A673 (cell line): ENCODE data around the gene FBXL4. TPM values are rescaled to one million over a fixed set of nuclear protein-coding genes. Genes with fewer than 3 reads are reported as not detected.
A peak's percentile ranks its signal among the peaks of the same experiment; 100 is the strongest.

Experiments
- BruUV-seq: library from RNA; stranded (reverse); fragments of 400-500 nt; replicated peaks from 2 replicates; lab custom pipeline; 2021; lab: Mats Ljungman, UMichigan
- CTCF ChIA-PET: fragments of 300-600 bp; sonication (Branson Sonifier 250); formaldehyde crosslinking; loops from one replicate; lab custom pipeline; 2022; ENCODE audit warnings: antibody characterized with exemption; lab: Charles Lee
- POLR2A ChIA-PET: fragments of 300-600 bp; sonication (Branson Sonifier 250); formaldehyde crosslinking; loops from one replicate; lab custom pipeline; 2022; ENCODE audit warnings: antibody characterized with exemption; ENCODE audit not compliant: low non-redundant PET; lab: Charles Lee
- DNase-seq: peaks from one replicate; pipeline ENCODE4 v3.0.0-alpha.2; 2015; ENCODE audit warnings: low spot score
- H3K27ac ChIP-seq: fragments of 200-600 bp; sonication (generic); 2 replicates; pipeline ENCODE4 v1.5.1; 2016; ENCODE audit warnings: mixed run types, low read depth, mild to moderate bottlenecking, mixed read lengths, antibody characterized with exemption, low read length; ENCODE audit not compliant: poor library complexity, severe bottlenecking
- H3K27me3 ChIP-seq: fragments of 200-600 bp; sonication (generic); replicated peaks from 2 replicates; pipeline ENCODE4 v1.6.1; 2017; ENCODE audit warnings: mixed run types, low read depth, mild to moderate bottlenecking, mixed read lengths, antibody characterized with exemption, low read length; ENCODE audit not compliant: insufficient read depth, poor library complexity
- H3K36me3 ChIP-seq: fragments of 200-600 bp; sonication (generic); 2 replicates; pipeline ENCODE4 v1.6.1; 2016; ENCODE audit warnings: mixed run types, mild to moderate bottlenecking, mixed read lengths, antibody characterized with exemption, low read length; ENCODE audit not compliant: insufficient read depth, poor library complexity, severe bottlenecking
- H3K4me1 ChIP-seq: fragments of 200-600 bp; sonication (generic); 2 replicates; pipeline ENCODE4 v1.6.1; 2017; ENCODE audit warnings: mixed run types, mild to moderate bottlenecking, mixed read lengths, antibody characterized with exemption, low read length; ENCODE audit not compliant: insufficient read depth, poor library complexity, severe bottlenecking
- H3K4me3 ChIP-seq: fragments of 200-600 bp; sonication (generic); 2 replicates; pipeline ENCODE4 v1.5.1; 2016; ENCODE audit warnings: low read depth, mixed run types, mild to moderate bottlenecking, mixed read lengths, low read length; ENCODE audit not compliant: poor library complexity, severe bottlenecking
- H3K9me3 ChIP-seq: fragments of 200-600 bp; sonication (generic); 2 replicates; pipeline ENCODE4 v1.6.1; 2016; ENCODE audit warnings: mixed run types, low read depth, mild to moderate bottlenecking, mixed read lengths, antibody characterized with exemption, low read length; ENCODE audit not compliant: poor library complexity, severe bottlenecking
- EZH2 ChIP-seq: fragments of 200-600 bp; sonication (generic); IDR thresholded peaks from 2 replicates; pipeline ENCODE4 v1.6.1; 2017; ENCODE audit warnings: borderline replicate concordance, low read depth, mild to moderate bottlenecking, mixed read lengths, antibody characterized with exemption, low read length; ENCODE audit not compliant: poor library complexity, severe bottlenecking
- intact Hi-C: fragments of 100-400 bp; cut with micrococcal nuclease; formaldehyde crosslinking; loops from one replicate; pipeline ENCODE4 v1.10.0; 2022; ENCODE audit not compliant: unreplicated experiment
- total RNA-seq: library from RNA; stranded (reverse); gene quantifications from 2 replicates; pipeline ENCODE4 v1.2.3, GENCODE V29; 2021
- TF ChIP-seq, protein P1 (sequence below): fragments of 300-800, 200-600 bp; sonication (generic); conservative IDR thresholded peaks from 2 replicates; pipeline ENCODE4 v1.5.1; 2017; ENCODE audit warnings: low read depth, mild to moderate bottlenecking, antibody characterized with exemption, low read length, moderate library complexity, mixed read lengths

Gene FBXL4
- total RNA-seq, 1 experiment from 2014 or later, result 13.2 TPM

DNA sequence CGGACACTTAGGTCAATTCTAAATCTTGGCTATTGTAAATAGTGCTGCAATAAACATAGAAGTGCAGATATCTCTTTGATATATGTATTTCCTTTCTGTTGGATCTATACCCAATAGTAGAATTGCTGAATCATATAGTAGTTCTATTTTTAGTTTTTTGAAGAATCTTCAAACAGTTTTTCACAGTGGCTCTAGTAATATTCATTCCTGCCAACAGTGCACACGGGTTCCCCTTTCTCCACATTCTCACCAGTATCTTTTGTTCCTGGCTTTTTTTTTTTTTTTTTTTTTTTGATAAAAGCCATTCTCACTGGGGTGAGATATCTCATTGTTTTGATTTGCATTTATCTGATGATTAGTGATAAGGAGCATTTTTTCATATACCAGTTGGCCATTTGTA, 1.8 kb upstream of the FBXL4 start:
- DNase-seq, result no peak

DNA sequence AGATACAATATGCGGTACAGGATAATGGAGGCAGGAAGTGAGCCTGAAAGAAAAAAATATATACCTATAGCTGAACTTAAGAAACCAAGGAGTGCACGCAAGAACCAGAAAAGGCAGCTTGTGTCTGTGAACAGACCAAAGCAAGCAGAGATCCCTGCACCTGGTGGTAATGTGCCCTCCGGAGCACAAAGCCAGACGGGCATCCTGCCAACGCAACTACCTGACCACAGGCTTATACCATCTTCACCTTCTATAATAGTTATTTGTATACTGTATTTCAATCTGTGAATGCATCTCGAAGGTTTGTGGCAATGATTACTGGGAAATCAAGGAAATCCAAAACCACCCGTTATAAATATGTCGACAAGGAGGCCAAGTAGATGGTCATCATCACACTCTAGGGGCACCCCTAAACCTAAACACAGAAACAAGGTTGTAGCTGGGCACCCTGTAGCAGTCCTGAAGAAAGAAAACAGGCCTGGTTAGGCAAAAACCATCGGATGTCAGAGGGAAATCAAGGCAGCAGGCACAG, 801 bp downstream of the FBXL4 start:
- peaks cover 8% of the 10 kb centered on the region for H3K4me1 ChIP-seq
- peak overlapping the region; percentile 56 for H3K4me3 ChIP-seq
- BruUV-seq, result no TSS peak
- DNase-seq, result no peak
- no peaks in the 10 kb centered on the region for H3K36me3 ChIP-seq
- ChIA-PET POLR2A (no interaction called here), CTCF (no interaction called here)
- TF ChIP-seq EZH2, result no peak
- peak overlapping the region; percentile 91 for H3K27ac ChIP-seq
- no peaks in the 10 kb centered on the region for H3K9me3 ChIP-seq
- intact Hi-C loops, result no loop called here
- no peaks in the 10 kb centered on the region for H3K27me3 ChIP-seq

More for the DNA sequence above, 1.8 kb upstream of the FBXL4 start:
- Histone ChIP-seq H3K27me3 (no peaks in the 10 kb centered on the region), H3K36me3 (no peaks in the 10 kb centered on the region), H3K4me1 (peaks cover 8% of the 10 kb centered on the region), H3K9me3 (no peaks in the 10 kb centered on the region), H3K4me3 (no peak overlapping the region), H3K27ac (no peak overlapping the region)
- intact Hi-C loops, result no loop called here
- TF ChIP-seq, protein P1, sequence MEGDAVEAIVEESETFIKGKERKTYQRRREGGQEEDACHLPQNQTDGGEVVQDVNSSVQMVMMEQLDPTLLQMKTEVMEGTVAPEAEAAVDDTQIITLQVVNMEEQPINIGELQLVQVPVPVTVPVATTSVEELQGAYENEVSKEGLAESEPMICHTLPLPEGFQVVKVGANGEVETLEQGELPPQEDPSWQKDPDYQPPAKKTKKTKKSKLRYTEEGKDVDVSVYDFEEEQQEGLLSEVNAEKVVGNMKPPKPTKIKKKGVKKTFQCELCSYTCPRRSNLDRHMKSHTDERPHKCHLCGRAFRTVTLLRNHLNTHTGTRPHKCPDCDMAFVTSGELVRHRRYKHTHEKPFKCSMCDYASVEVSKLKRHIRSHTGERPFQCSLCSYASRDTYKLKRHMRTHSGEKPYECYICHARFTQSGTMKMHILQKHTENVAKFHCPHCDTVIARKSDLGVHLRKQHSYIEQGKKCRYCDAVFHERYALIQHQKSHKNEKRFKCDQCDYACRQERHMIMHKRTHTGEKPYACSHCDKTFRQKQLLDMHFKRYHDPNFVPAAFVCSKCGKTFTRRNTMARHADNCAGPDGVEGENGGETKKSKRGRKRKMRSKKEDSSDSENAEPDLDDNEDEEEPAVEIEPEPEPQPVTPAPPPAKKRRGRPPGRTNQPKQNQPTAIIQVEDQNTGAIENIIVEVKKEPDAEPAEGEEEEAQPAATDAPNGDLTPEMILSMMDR, result no peak
- TF ChIP-seq EZH2, result no peak
- ChIA-PET CTCF (no interaction called here), POLR2A (no interaction called here)
- BruUV-seq, result no TSS peak

DNA sequence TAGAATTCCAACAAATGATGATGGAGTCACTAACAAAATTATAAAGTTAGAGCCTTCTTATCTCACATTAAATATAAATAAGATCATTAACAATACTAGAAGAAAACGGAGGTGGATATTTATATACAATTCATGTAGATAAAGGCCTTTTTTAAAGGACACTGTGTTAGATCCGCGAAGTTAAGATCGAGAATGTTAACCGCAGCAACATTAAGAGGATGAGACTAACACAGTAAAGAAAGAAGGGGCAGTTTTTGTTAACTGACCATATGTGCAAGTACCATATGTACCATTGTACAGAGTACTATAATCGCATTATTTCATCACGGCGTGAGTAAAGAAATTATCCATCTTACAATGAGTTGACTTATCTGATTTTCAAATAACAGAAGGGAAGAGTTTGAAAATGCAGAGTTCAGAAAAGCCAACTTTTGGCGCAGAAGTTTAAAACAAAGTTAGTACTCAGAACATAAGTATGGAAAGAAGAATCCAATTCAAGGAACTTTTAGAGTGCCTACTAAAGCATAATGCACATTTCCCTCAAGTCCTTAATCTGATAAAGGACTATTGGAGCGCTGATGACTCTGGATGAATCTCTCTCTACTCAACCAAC, 1.4 kb downstream of the FBXL4 start:
- Histone ChIP-seq H3K27ac (peak overlapping the region; percentile 91), H3K9me3 (no peaks in the 10 kb centered on the region), H3K27me3 (no peaks in the 10 kb centered on the region), H3K4me3 (peak overlapping the region; percentile 56), H3K36me3 (no peaks in the 10 kb centered on the region), H3K4me1 (peaks cover 8% of the 10 kb centered on the region)
- no peak for TF ChIP-seq EZH2
- TF ChIP-seq, protein P1, result no peak
- peak; percentile 15 for DNase-seq
- intact Hi-C loops, result no loop called here
- ChIA-PET CTCF (no interaction called here), POLR2A (no interaction called here)
- TSS peak; percentile 53 for BruUV-seq
